WTC11 (cell line): ENCODE results near the gene MTX1. TPM values are rescaled to one million over a fixed set of nuclear protein-coding genes. Genes with fewer than 3 reads are reported as not detected.
"Not testable (repeated sequence)": the region's sequence is repeated elsewhere in the genome, so short reads cannot be mapped to it uniquely, and the experiment has no call there.

Experiments
- ATAC-seq: fragments of 200-7000 bp; cut with Tn5 transposase; 2 replicates; pipeline ENCODE4 v1.10.0; 2021; ENCODE audit warnings: mild to moderate bottlenecking, moderate library complexity
- CTCF ChIA-PET: fragments of 300-600 bp; sonication (Branson Sonifier 250); formaldehyde crosslinking; loops from one replicate; lab custom pipeline; 2021; ENCODE audit warnings: antibody characterized with exemption; lab: Charles Lee
- POLR2A ChIA-PET: fragments of 350-600 bp; sonication (Branson Sonifier 250); formaldehyde crosslinking; loops from one replicate; lab custom pipeline; 2021; ENCODE audit warnings: antibody characterized with exemption; lab: Charles Lee
- DNase-seq: peaks from one replicate; pipeline ENCODE4 v3.0.0; 2021; ENCODE audit warnings: low spot score
- H3K27ac Mint-ChIP-seq: 2 replicates; pipeline ENCODE4 v1.8.0; 2021; ENCODE audit warnings: mixed read lengths
- H3K27me3 Mint-ChIP-seq: 2 replicates; pipeline ENCODE4 v1.8.0; 2021; ENCODE audit warnings: low read depth, mild to moderate bottlenecking, moderate library complexity, mixed read lengths
- H3K36me3 Mint-ChIP-seq: 2 replicates; pipeline ENCODE4 v1.8.0; 2021; ENCODE audit warnings: mixed read lengths
- H3K4me1 Mint-ChIP-seq: 2 replicates; pipeline ENCODE4 v1.8.0; 2022; ENCODE audit warnings: mixed read lengths
- H3K4me3 Mint-ChIP-seq: 2 replicates; pipeline ENCODE4 v1.8.0; 2021; ENCODE audit warnings: mild to moderate bottlenecking, moderate library complexity, mixed read lengths
- H3K9me3 Mint-ChIP-seq: 2 replicates; pipeline ENCODE4 v1.8.0; 2021; ENCODE audit warnings: mixed read lengths
- FOXJ3 ChIP-seq: sonication (generic); formaldehyde crosslinking; IDR thresholded peaks from 2 replicates; pipeline ENCODE4 v1.9.0; 2021; ENCODE audit warnings: missing genetic modification reagents, mild to moderate bottlenecking, borderline replicate concordance
- GRHL2 ChIP-seq: fragments of 250-450 bp; sonication (Bioruptor Pico); IDR thresholded peaks from 2 replicates; pipeline ENCODE4 v1.8.0; 2022; ENCODE audit warnings: mild to moderate bottlenecking, moderate library complexity; ENCODE audit not compliant: insufficient replicate concordance, severe bottlenecking
- NFATC4 ChIP-seq: fragments of 250-450 bp; sonication (Bioruptor Pico); IDR thresholded peaks from 2 replicates; pipeline ENCODE4 v1.9.0; 2021; ENCODE audit warnings: mild to moderate bottlenecking
- ZBTB21 ChIP-seq: sonication (generic); formaldehyde crosslinking; IDR thresholded peaks from 2 replicates; pipeline ENCODE4 v1.8.1; 2023; ENCODE audit warnings: mild to moderate bottlenecking, missing genetic modification reagents, borderline replicate concordance
- ZNF121 ChIP-seq: sonication (generic); formaldehyde crosslinking; IDR thresholded peaks from 2 replicates; pipeline ENCODE4 v1.8.0; 2023; ENCODE audit warnings: missing genetic modification reagents
- ZNF232 ChIP-seq: sonication (generic); formaldehyde crosslinking; IDR thresholded peaks from 2 replicates; pipeline ENCODE4 v1.8.0; 2022; ENCODE audit warnings: mild to moderate bottlenecking, missing genetic modification reagents
- total RNA-seq: library from RNA; stranded (reverse); gene quantifications from 3 replicates; pipeline ENCODE4 v1.2.3, GENCODE V29; 2021
- TF ChIP-seq, protein P1 (sequence below): fragments of 200-600 bp; IDR thresholded peaks from 2 replicates; pipeline ENCODE4 v1.8.0; 2022; ENCODE audit warnings: antibody characterized with exemption
- TF ChIP-seq, protein P2 (sequence below): fragments of 250-450 bp; sonication (Bioruptor Pico); IDR thresholded peaks from 2 replicates; pipeline ENCODE4 v1.9.0; 2021; ENCODE audit warnings: mild to moderate bottlenecking, borderline replicate concordance
- TF ChIP-seq, protein P3 (sequence below): sonication (generic); formaldehyde crosslinking; IDR thresholded peaks from 2 replicates; pipeline ENCODE4 v1.8.1; 2022; ENCODE audit warnings: missing genetic modification reagents, borderline replicate concordance

Gene MTX1
- total RNA-seq, 1 experiment from 2014 or later = 62.8 TPM

DNA sequence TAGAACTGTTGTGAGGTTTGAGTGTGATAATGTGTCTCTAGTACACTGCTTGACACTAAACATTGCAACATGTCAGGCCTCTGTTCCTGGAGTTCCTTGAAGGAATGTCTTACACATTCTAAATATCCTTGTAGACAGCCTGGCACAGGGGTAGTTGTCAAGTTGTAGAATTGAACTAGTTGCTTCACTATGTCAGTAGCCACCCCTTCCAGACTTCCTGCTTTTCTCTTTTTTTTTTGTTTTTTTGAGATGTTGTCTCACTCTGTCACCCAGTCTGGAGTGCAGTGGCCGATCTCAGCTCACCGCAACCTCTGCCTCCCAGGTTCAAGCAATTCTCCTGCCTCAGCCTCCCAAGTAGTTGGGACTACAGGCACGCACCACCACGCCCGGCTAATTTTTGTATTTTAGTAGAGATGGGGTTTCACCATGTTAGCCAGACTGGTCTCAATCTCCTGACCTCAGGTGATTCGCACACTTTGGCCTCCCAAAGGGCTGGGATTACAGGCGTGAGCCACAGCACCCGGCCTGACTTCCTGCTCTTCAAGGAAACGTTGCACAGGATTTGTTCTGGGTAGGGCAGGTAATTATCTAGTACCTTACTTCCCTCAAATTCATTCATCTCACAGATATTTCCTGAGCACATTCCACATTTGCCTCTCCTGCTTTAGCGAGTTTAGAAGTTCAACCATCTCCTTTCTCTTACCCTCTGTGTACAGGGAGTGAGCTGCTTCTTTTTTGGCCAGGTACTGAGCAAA is 11.9 kb downstream of the MTX1 start:
- H3K9me3 Mint-ChIP-seq, H3K4me3 Mint-ChIP-seq, DNase-seq, ATAC-seq, H3K27me3 Mint-ChIP-seq, H3K36me3 Mint-ChIP-seq, POLR2A ChIA-PET: not testable (repeated sequence)
- H3K27ac Mint-ChIP-seq = peak overlapping the region; percentile 45; the same call in 1 of the 2 replicates
- peaks cover 16% of the 10 kb centered on the region for H3K4me1 Mint-ChIP-seq
- CTCF ChIA-PET = interaction anchor here (1.5 kb wide), 1 partner anchor 30 kb away, joined by 6 read pairs; no protein-coding TSS in a partner anchor

DNA sequence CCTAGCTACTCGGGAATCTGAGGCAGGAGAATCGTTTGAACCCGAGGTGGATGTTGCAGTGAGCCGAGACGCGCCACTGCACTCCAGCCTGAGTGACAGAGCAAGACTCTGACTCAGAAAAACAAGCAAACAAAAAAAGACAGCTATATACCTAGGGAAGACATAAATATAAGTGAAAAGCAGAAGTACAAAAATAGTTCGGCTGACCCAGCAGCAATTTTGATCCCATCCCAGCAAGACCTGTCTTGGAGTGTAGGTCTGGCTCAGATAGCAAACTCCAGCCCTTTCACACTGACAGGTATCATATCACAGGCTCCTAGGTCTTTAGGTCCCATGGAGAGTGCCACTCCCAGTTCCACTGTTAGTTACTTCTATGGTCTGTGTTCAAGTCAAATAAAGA is 14.6 kb downstream of the MTX1 start:
- TF ChIP-seq FOXJ3 (no peak), ZBTB21 (CRISPR knock-in tag) (no peak)
- Mint-ChIP-seq H3K4me1 (peaks cover 33% of the 10 kb centered on the region), H3K36me3 (no peaks in the 10 kb centered on the region), H3K9me3 (no peaks in the 10 kb centered on the region), H3K27me3 (peaks cover 3% of the 10 kb centered on the region; the same call in 1 of the 2 replicates), H3K27ac (no peak overlapping the region; the same call in 1 of the 2 replicates), H3K4me3 (no peak overlapping the region)
- DNase-seq (no peak), ATAC-seq (no peak)
- POLR2A ChIA-PET = no interaction called here
- CTCF ChIA-PET = interaction anchor here (1.8 to 6.1 kb wide), 2 partner anchors 28 to 50 kb away, joined by 3 to 48 read pairs; partner anchors contain the start of gene KRTCAP2

DNA sequence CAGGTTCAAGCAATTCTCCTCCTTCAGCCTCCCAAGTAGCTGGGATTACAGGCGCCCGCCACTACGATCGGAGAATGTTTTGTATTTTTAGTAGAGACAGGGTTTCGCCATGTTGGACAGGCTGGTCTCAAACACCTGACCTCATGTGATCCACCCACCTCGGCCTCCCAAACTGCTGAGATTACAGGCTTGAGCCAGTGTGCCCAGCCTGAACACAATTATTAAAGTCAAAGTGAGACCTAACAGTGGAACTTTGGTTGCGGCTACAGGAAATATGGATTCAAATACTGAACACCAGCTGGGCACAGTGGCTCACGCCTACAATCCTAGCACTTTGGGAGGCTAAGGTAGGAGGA is 16.9 kb downstream of the MTX1 start:
- H3K36me3 Mint-ChIP-seq, H3K27ac Mint-ChIP-seq, POLR2A ChIA-PET, H3K9me3 Mint-ChIP-seq, ATAC-seq, DNase-seq: not testable (repeated sequence)
- H3K27me3 Mint-ChIP-seq = peaks cover 18% of the 10 kb centered on the region
- H3K4me3 Mint-ChIP-seq = peak overlapping the region; percentile 92
- CTCF ChIA-PET = interaction anchor here (1.9 to 6.1 kb wide), 3 partner anchors 19 to 31 kb away, joined by 5 to 48 read pairs (median 19); no protein-coding TSS in a partner anchor
- H3K4me1 Mint-ChIP-seq = peaks cover 25% of the 10 kb centered on the region

DNA sequence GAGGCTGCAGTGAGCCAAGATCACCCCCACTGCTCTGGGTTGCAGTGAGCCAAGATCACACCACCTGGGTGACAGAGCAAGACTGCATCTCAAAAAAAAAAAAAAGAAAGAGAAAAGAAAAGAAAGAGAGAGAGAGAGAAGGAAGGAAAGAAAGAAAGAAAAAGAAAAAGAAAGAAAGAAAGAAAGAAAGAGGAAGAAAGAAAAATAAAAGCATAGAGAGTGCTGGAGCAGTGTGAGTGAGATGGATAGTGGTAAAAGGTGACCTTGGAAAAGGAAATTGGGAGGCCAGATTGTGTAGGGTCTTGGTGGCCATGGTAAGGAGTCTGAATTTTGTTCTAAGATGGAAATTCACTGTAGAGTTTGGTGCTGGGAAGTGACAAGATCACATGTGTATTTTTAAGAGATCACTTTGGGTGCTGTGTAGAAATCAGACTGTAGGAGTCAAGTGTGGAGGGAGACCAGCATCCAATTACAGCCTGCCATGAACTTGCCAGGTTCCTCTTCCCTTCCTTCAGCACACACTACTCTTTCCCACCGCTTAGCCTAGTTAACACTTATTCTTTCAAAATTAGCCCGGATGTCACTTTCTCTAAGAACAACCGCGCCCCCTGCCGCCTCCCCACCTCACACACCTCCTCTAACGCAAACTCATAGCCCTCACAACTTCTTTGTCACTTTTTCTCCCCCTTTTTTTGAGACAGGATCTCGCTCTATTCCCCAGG is 17.9 kb downstream of the MTX1 start:
- TF ChIP-seq GRHL2 = no peak
- TF ChIP-seq, protein P1, sequence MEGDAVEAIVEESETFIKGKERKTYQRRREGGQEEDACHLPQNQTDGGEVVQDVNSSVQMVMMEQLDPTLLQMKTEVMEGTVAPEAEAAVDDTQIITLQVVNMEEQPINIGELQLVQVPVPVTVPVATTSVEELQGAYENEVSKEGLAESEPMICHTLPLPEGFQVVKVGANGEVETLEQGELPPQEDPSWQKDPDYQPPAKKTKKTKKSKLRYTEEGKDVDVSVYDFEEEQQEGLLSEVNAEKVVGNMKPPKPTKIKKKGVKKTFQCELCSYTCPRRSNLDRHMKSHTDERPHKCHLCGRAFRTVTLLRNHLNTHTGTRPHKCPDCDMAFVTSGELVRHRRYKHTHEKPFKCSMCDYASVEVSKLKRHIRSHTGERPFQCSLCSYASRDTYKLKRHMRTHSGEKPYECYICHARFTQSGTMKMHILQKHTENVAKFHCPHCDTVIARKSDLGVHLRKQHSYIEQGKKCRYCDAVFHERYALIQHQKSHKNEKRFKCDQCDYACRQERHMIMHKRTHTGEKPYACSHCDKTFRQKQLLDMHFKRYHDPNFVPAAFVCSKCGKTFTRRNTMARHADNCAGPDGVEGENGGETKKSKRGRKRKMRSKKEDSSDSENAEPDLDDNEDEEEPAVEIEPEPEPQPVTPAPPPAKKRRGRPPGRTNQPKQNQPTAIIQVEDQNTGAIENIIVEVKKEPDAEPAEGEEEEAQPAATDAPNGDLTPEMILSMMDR = peak; percentile 24; the same call in 1 of the 2 replicates
- no peak for TF ChIP-seq ZNF121 (CRISPR knock-in tag)
- TF ChIP-seq NFATC4 = no peak
- TF ChIP-seq ZNF232 (CRISPR knock-in tag) = no peak
- TF ChIP-seq, protein P2, sequence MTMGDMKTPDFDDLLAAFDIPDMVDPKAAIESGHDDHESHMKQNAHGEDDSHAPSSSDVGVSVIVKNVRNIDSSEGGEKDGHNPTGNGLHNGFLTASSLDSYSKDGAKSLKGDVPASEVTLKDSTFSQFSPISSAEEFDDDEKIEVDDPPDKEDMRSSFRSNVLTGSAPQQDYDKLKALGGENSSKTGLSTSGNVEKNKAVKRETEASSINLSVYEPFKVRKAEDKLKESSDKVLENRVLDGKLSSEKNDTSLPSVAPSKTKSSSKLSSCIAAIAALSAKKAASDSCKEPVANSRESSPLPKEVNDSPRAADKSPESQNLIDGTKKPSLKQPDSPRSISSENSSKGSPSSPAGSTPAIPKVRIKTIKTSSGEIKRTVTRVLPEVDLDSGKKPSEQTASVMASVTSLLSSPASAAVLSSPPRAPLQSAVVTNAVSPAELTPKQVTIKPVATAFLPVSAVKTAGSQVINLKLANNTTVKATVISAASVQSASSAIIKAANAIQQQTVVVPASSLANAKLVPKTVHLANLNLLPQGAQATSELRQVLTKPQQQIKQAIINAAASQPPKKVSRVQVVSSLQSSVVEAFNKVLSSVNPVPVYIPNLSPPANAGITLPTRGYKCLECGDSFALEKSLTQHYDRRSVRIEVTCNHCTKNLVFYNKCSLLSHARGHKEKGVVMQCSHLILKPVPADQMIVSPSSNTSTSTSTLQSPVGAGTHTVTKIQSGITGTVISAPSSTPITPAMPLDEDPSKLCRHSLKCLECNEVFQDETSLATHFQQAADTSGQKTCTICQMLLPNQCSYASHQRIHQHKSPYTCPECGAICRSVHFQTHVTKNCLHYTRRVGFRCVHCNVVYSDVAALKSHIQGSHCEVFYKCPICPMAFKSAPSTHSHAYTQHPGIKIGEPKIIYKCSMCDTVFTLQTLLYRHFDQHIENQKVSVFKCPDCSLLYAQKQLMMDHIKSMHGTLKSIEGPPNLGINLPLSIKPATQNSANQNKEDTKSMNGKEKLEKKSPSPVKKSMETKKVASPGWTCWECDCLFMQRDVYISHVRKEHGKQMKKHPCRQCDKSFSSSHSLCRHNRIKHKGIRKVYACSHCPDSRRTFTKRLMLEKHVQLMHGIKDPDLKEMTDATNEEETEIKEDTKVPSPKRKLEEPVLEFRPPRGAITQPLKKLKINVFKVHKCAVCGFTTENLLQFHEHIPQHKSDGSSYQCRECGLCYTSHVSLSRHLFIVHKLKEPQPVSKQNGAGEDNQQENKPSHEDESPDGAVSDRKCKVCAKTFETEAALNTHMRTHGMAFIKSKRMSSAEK (CRISPR knock-in tag) = no peak
- TF ChIP-seq, protein P3, sequence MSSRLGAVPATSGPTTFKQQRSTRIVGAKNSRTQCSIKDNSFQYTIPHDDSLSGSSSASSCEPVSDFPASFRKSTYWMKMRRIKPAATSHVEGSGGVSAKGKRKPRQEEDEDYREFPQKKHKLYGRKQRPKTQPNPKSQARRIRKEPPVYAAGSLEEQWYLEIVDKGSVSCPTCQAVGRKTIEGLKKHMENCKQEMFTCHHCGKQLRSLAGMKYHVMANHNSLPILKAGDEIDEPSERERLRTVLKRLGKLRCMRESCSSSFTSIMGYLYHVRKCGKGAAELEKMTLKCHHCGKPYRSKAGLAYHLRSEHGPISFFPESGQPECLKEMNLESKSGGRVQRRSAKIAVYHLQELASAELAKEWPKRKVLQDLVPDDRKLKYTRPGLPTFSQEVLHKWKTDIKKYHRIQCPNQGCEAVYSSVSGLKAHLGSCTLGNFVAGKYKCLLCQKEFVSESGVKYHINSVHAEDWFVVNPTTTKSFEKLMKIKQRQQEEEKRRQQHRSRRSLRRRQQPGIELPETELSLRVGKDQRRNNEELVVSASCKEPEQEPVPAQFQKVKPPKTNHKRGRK (CRISPR knock-in tag) = peak; percentile 89; the same call in 1 of the 2 replicates
- Mint-ChIP-seq H3K4me1 (peaks cover 25% of the 10 kb centered on the region), H3K36me3 (no peaks in the 10 kb centered on the region), H3K4me3 (peak overlapping the region; percentile 92), H3K27ac (peak overlapping the region; percentile 95), H3K9me3 (no peaks in the 10 kb centered on the region), H3K27me3 (peaks cover 28% of the 10 kb centered on the region)
- CTCF ChIA-PET = interaction anchor here (0.9 to 6.1 kb wide), 12 partner anchors 17 to 208 kb away, joined by 3 to 48 read pairs (median 4); partner anchors contain the start of genes KRTCAP2, MTX1 and THBS3
- ATAC-seq (peak; percentile 41), DNase-seq (peak; percentile 82)
- POLR2A ChIA-PET = interaction anchor here (0.7 to 1.4 kb wide), 5 partner anchors 19 to 209 kb away, joined by 3 to 6 read pairs (median 4); no protein-coding TSS in a partner anchor
